Ovary (tissue), 3 donors: ENCODE results near the gene MRPS10.
"Not testable (repeated sequence)": the region's sequence is repeated elsewhere in the genome, so short reads cannot be mapped to it uniquely, and the experiment has no call there.

ENCODE experiments used
- EP300 ChIP-seq: sonication (generic); formaldehyde crosslinking; IDR thresholded peaks from one replicate; pipeline ENCODE4 v1.6.1; 2017; ENCODE audit warnings: antibody characterized with exemption
- POLR2A ChIP-seq: fragments of 450-650 bp; IDR thresholded peaks from one replicate; pipeline ENCODE4 v1.6.1; 2017; ENCODE audit warnings: antibody characterized with exemption, mild to moderate bottlenecking, moderate library complexity
- TF ChIP-seq, protein P1 (sequence below), 3 donors: fragments of 450-650 bp in 2 of 3; fragments of 200-600 bp in 1 of 3; IDR thresholded peaks; one replicate each; pipeline versions ENCODE4 v1.5.1 to v1.8.0; 2016 to 2022; ENCODE audit warnings: antibody characterized with exemption in 3 of 3, mild to moderate bottlenecking in 1 of 3
- donor health status: DM: no; HTN: no; CAD: no.

GRCh38 chr6:42169780-42170179 is 47.9 kb downstream of the MRPS10 start:
- TF ChIP-seq, protein P1, sequence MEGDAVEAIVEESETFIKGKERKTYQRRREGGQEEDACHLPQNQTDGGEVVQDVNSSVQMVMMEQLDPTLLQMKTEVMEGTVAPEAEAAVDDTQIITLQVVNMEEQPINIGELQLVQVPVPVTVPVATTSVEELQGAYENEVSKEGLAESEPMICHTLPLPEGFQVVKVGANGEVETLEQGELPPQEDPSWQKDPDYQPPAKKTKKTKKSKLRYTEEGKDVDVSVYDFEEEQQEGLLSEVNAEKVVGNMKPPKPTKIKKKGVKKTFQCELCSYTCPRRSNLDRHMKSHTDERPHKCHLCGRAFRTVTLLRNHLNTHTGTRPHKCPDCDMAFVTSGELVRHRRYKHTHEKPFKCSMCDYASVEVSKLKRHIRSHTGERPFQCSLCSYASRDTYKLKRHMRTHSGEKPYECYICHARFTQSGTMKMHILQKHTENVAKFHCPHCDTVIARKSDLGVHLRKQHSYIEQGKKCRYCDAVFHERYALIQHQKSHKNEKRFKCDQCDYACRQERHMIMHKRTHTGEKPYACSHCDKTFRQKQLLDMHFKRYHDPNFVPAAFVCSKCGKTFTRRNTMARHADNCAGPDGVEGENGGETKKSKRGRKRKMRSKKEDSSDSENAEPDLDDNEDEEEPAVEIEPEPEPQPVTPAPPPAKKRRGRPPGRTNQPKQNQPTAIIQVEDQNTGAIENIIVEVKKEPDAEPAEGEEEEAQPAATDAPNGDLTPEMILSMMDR (IDR thresholded peaks at IDR 0.05) = not testable (repeated sequence)
- not testable (repeated sequence) for TF ChIP-seq POLR2A, EP300
